Mesothelial cell of epicardium (in vitro differentiated cells): ENCODE results near the gene IGDCC3. TPM values are rescaled to one million over a fixed set of nuclear protein-coding genes. Genes with fewer than 3 reads are reported as not detected.

Experiments
- DNase-seq, 2 experiments: peaks; one replicate each; pipeline ENCODE4 v3.0.0; 2021; ENCODE audit warnings: low spot score in 2 of 2; ENCODE audit not compliant: unreplicated experiment in 2 of 2
- H3K27ac Mint-ChIP-seq: 2 replicates; pipeline ENCODE4 v1.8.0; 2021; ENCODE audit warnings: mixed read lengths
- H3K27me3 Mint-ChIP-seq: 2 replicates; pipeline ENCODE4 v1.8.0; 2021; ENCODE audit warnings: low read depth, mixed read lengths
- H3K36me3 Mint-ChIP-seq: 2 replicates; pipeline ENCODE4 v1.8.0; 2021; ENCODE audit warnings: mixed read lengths
- H3K4me1 Mint-ChIP-seq: 2 replicates; pipeline ENCODE4 v1.8.0; 2021; ENCODE audit warnings: mixed read lengths
- H3K4me3 Mint-ChIP-seq: 2 replicates; pipeline ENCODE4 v1.8.0; 2021; ENCODE audit warnings: mild to moderate bottlenecking, moderate library complexity, mixed read lengths
- H3K9me3 Mint-ChIP-seq: 2 replicates; pipeline ENCODE4 v1.8.0; 2021; ENCODE audit warnings: mixed read lengths
- total RNA-seq: library from RNA; stranded (reverse); gene quantifications from 3 replicates; pipeline ENCODE4 v1.2.1, GENCODE V29; 2021
- TF ChIP-seq, protein P1 (sequence below): fragments of 200-600 bp; sonication (generic); IDR thresholded peaks from one replicate; pipeline ENCODE4 v1.5.0; 2021; ENCODE audit warnings: antibody characterized with exemption; ENCODE audit not compliant: unreplicated experiment

Gene IGDCC3
- total RNA-seq, 1 donor from 2014 or later: 35.1 TPM

DNA sequence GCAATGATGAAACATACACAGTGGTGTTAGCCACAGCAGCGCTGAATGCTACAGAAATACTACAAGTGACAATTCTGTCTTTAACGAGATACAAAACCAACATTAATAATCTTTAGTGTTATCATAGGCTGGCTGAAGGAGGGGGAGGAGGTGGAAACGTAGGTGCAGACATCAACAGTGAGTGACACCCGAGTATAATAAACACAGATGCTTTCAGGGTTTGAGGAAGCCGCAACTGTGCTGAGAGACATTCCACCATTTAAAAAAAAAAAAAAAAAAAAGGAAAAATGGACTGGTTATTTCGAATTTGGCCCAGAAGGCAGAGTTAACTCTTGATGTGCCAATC, 4.3 kb upstream of the IGDCC3 start:
- TF ChIP-seq, protein P1, sequence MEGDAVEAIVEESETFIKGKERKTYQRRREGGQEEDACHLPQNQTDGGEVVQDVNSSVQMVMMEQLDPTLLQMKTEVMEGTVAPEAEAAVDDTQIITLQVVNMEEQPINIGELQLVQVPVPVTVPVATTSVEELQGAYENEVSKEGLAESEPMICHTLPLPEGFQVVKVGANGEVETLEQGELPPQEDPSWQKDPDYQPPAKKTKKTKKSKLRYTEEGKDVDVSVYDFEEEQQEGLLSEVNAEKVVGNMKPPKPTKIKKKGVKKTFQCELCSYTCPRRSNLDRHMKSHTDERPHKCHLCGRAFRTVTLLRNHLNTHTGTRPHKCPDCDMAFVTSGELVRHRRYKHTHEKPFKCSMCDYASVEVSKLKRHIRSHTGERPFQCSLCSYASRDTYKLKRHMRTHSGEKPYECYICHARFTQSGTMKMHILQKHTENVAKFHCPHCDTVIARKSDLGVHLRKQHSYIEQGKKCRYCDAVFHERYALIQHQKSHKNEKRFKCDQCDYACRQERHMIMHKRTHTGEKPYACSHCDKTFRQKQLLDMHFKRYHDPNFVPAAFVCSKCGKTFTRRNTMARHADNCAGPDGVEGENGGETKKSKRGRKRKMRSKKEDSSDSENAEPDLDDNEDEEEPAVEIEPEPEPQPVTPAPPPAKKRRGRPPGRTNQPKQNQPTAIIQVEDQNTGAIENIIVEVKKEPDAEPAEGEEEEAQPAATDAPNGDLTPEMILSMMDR: no peak
- H3K27me3 Mint-ChIP-seq: no peaks in the 10 kb centered on the region
- DNase-seq: no peak
- no peaks in the 10 kb centered on the region for H3K36me3 Mint-ChIP-seq
- H3K27ac Mint-ChIP-seq: no peak overlapping the region
- no peaks in the 10 kb centered on the region for H3K9me3 Mint-ChIP-seq
- peaks cover 34% of the 10 kb centered on the region for H3K4me1 Mint-ChIP-seq
- no peak overlapping the region for H3K4me3 Mint-ChIP-seq

DNA sequence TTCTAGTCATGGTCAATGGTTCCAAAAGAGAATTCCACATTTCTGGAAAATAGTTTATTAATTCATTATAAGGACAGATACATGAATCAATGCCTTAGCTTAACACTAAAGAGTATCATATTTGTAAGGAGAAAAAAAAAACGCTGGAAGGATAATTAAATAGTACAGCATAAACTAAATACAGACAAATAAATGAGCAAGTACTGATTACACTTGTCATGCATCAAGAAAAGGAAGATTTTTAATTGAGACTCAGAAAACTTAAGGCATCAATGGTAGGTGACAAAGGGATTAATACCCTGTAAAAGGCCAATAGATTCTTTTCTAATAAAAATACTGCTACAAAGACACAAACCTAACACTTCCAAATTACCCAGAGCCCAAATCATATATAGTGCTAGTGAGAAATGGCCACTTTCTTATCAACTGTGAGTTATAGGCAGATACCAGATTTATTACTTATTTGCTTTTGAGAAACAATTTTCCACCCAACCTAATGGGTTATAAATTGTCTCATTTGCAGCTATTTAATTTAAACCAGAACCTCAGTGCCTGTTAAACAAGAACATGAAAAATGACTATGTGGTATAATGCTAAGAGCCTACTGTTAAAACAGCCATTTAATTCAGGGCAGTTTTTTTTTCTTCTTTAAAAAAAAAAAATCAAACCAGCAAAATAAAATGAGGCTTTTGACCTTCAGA, 3.8 kb upstream of the IGDCC3 start:
- H3K27ac Mint-ChIP-seq: no peak overlapping the region
- H3K4me3 Mint-ChIP-seq: no peak overlapping the region
- no peaks in the 10 kb centered on the region for H3K9me3 Mint-ChIP-seq
- TF ChIP-seq, protein P1: no peak
- peaks cover 38% of the 10 kb centered on the region for H3K4me1 Mint-ChIP-seq
- H3K36me3 Mint-ChIP-seq: no peaks in the 10 kb centered on the region
- H3K27me3 Mint-ChIP-seq: no peaks in the 10 kb centered on the region
- no peak for DNase-seq

DNA sequence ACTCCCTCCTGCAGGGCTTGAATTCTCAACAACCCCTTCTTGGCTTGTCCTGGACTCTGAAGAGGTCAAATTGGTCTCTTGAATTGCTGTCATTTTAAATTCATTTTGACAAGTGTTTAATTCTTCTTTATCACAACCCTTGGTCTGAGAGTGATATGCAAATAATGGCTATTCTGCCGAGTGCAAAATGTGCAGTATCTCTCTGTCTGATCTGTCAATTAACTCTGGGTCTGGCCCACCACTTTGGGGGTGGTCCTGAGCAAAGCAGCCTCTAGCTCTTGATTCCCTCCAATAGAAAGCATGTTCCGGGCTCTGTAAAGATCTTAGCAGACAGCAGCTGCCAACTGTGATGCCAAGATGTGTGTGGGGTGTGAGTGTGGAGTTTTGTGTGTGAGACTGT, 2.2 kb upstream of the IGDCC3 start:
- Mint-ChIP-seq H3K4me3 (no peak overlapping the region), H3K4me1 (peaks cover 47% of the 10 kb centered on the region), H3K27ac (no peak overlapping the region), H3K36me3 (no peaks in the 10 kb centered on the region), H3K27me3 (no peaks in the 10 kb centered on the region), H3K9me3 (no peaks in the 10 kb centered on the region)
- TF ChIP-seq, protein P1: no peak
- no peak for DNase-seq

DNA sequence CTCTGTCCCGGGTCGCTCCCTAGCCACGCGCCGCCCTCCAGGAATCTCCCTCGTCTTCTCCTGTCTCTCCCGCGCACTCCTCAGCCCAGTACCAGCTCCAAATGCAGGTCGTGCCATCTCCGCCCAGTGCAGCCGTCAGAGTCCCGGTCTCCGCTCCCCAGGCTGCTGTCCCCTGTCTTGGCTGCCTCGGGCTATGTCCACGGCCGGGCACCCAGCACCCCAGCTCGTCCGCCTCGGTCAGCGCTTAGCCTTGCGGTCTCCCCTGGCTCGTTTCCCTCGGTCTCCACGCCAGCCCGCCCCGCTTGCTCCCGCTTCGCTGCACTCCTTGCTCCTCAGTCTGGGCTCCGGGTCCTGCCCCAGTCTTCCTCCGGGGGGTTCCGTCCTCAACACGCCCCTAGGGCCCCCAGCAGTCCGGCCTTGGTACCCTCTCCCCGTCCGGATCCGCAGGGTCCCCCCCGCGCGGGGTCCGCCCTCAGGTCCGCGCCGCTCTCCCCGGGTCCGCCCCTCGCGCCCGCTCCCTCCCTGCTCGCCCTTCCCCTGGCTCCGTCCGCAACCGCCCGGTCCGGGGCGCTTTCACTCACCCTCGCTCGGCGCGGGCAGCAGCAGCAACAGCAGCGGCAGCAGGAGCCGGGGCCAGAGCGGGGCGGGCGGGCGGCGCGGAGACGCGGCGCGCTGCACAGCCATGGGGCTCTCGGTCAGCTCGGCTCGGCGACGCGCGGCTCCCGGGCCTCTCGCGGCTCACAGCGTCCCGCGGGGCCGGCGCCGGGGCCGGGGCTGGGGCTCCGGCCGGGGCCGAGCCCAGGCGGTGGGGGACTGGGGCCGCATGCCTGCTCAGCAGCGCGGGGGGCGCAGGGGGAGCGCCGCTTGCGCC, 462 bp downstream of the IGDCC3 start:
- Mint-ChIP-seq H3K4me3 (peak overlapping the region; percentile 90), H3K4me1 (peaks cover 43% of the 10 kb centered on the region), H3K9me3 (no peaks in the 10 kb centered on the region), H3K27me3 (no peaks in the 10 kb centered on the region), H3K27ac (peak overlapping the region; percentile 79), H3K36me3 (peaks cover 7% of the 10 kb centered on the region)
- peak; percentile 55 to 76 for DNase-seq
- TF ChIP-seq, protein P1: no peak

DNA sequence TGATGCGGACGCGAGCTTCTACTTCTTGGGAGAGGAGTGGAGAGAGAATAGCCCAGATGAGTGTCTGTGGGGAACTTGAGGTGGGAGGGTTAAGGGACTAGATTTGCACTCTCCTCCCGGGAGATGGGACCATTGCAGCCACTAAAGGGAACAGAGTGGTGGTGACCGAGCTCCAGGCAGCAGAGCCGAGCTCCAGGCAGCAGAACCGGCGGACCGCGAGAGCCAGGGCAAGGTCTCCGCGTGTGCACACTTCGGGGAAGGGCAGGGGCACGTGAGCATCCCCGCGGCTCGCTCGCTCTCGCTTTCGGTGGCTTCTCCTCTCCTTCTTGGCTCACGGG, 1.1 kb downstream of the IGDCC3 start:
- Mint-ChIP-seq H3K36me3 (peaks cover 7% of the 10 kb centered on the region), H3K27ac (peak overlapping the region; percentile 79), H3K4me3 (peak overlapping the region; percentile 90), H3K9me3 (no peaks in the 10 kb centered on the region), H3K4me1 (peaks cover 37% of the 10 kb centered on the region), H3K27me3 (no peaks in the 10 kb centered on the region)
- DNase-seq: no peak
- TF ChIP-seq, protein P1: no peak
